GM12891 (cell line): Measurements from ENCODE around the gene FGF3.

Source experiments
- POLR2A ChIP-seq: IDR thresholded peaks from 2 replicates; pipeline ENCODE4 v1.6.1; 2011; ENCODE audit warnings: low read depth, low read length, control low read depth
- POLR2AphosphoS5 ChIP-seq: IDR thresholded peaks from 2 replicates; pipeline ENCODE4 v1.6.1; 2011; ENCODE audit warnings: low read depth, low read length, control low read depth
- TAF1 ChIP-seq: IDR thresholded peaks from 2 replicates; pipeline ENCODE4 v1.6.1; 2011; ENCODE audit warnings: low read depth, low read length, control low read depth

GRCh38 chr11:69799097-69799496 is 20.1 kb downstream of the FGF3 start:
- TF ChIP-seq POLR2A = no peak
- no peak for TF ChIP-seq TAF1
- TF ChIP-seq POLR2AphosphoS5 = no peak
